HUES64 (cell line): Measurements from ENCODE around the gene RGS11.

Experiments
- H3K27ac ChIP-seq: 2 replicates; pipeline ENCODE4 v1.7.0; 2013; ENCODE audit warnings: low read depth, low read length, inconsistent platforms
- H3K27me3 ChIP-seq: 2 replicates; pipeline ENCODE4 v1.6.1; 2013; ENCODE audit warnings: mild to moderate bottlenecking, low read length; ENCODE audit not compliant: insufficient read depth
- H3K36me3 ChIP-seq: 2 replicates; pipeline ENCODE4 v1.6.1; 2013; ENCODE audit warnings: mild to moderate bottlenecking, low read length; ENCODE audit not compliant: insufficient read depth
- H3K4me1 ChIP-seq: 2 replicates; pipeline ENCODE4 v1.6.1; 2013; ENCODE audit warnings: mild to moderate bottlenecking, low read length, moderate library complexity; ENCODE audit not compliant: insufficient read depth
- H3K4me3 ChIP-seq: 2 replicates; pipeline ENCODE4 v1.5.1; 2013; ENCODE audit warnings: mild to moderate bottlenecking, low read length, moderate library complexity
- H3K9ac ChIP-seq: 2 replicates; pipeline ENCODE4 v1.6.1; 2013; ENCODE audit warnings: mild to moderate bottlenecking, low read depth, low read length
- H3K9me3 ChIP-seq: 2 replicates; pipeline ENCODE4 v1.6.1; 2013; ENCODE audit warnings: low read depth, low read length; ENCODE audit not compliant: insufficient read depth
- WGBS: fragments of 150-250, 120-280 bp; methylation state at CpG from one replicate; pipeline ENCODE4 v1.1.7; 2013; ENCODE audit warnings: missing lambda C conversion rate; 5-methylcytosine and 5-hydroxymethylcytosine counted together

Gene RGS11

DNA sequence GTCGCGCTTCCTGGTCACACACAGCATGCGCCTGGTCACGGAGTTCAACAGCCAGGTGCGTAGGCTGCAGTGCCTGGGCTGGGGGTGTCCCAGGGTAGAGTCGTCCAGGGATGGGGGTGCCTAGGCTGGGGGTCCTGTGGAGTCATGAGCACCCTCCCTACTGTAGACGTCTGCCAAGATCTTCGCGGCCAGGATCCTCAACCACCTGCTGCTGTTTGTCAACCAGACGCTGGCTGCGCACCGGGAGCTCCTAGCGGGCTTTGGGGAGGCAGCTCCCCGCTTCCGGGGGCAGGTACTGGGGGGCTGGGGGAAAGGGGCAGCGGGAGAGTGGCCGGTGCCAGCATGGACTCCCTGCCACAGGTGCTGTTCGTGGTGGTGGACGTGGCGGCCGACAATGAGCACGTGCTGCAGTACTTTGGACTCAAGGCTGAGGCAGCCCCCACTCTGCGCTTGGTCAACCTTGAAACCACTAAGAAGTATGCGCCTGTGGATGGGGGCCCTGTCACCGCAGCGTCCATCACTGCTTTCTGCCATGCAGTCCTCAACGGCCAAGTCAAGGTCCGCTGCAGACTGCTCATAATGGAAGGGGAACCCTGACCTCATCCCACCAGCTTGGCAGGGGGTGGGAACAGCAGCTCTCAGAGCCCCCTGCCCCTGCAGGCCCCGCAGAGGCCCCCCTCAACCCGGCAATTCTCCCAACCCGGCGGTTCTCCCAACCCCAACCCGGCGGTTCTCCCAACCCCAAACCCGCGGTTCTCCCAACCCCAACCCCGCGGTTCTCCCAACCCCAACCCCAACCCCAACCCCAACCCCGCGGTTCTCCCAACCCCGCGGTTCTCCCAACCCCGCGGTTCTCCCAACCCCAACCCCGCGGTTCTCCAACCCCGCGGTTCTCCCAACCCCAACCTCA, 9.7 kb upstream of the RGS11 start:
- Histone ChIP-seq H3K27me3 (peaks cover 15% of the 10 kb centered on the region), H3K27ac (no peak overlapping the region), H3K4me3 (no peak overlapping the region), H3K9me3 (no peaks in the 10 kb centered on the region), H3K9ac (no peak overlapping the region), H3K4me1 (no peaks in the 10 kb centered on the region), H3K36me3 (peaks cover 37% of the 10 kb centered on the region)
- 94% methylated on average over 42 of the region's 48 CpGs for WGBS

DNA sequence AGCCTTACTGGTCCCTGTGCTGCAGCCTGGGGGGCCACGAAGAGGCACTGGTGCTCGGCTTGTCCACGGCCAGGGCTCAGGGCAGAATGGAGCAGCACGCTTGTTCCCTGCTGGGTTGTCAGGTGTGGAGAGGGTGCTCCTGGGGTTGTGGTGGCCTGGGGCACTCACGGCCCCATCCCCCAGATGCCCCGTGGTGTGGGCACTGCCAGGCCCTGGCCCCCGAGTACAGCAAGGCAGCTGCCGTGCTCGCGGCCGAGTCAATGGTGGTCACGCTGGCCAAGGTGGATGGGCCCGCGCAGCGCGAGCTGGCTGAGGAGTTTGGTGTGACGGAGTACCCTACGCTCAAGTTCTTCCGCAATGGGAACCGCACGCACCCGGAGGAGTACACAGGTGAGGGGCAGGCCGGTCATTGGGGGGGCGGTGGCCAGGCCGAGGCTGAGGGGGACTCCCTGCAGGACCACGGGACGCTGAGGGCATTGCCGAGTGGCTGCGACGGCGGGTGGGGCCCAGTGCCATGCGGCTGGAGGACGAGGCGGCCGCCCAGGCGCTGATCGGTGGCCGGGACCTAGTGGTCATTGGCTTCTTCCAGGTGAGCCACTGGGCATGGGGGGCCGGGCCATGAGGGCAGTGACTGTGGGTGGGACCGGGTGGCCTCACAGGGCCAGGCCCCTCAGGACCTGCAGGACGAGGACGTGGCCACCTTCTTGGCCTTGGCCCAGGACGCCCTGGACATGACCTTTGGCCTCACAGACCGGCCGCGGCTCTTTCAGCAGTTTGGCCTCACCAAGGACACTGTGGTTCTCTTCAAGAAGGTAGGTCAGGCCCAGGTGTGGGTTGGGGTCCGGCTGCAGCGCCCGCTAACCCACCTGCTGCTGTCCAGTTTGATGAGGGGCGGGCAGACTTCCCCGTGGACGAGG, 8.7 kb upstream of the RGS11 start:
- H3K4me1 ChIP-seq: no peaks in the 10 kb centered on the region
- H3K36me3 ChIP-seq: peaks cover 28% of the 10 kb centered on the region
- no peak overlapping the region for H3K27ac ChIP-seq
- no peak overlapping the region for H3K4me3 ChIP-seq
- no peak overlapping the region for H3K9ac ChIP-seq
- 95% methylated on average over 52 of the region's 52 CpGs for WGBS
- no peaks in the 10 kb centered on the region for H3K9me3 ChIP-seq
- H3K27me3 ChIP-seq: peaks cover 23% of the 10 kb centered on the region

DNA sequence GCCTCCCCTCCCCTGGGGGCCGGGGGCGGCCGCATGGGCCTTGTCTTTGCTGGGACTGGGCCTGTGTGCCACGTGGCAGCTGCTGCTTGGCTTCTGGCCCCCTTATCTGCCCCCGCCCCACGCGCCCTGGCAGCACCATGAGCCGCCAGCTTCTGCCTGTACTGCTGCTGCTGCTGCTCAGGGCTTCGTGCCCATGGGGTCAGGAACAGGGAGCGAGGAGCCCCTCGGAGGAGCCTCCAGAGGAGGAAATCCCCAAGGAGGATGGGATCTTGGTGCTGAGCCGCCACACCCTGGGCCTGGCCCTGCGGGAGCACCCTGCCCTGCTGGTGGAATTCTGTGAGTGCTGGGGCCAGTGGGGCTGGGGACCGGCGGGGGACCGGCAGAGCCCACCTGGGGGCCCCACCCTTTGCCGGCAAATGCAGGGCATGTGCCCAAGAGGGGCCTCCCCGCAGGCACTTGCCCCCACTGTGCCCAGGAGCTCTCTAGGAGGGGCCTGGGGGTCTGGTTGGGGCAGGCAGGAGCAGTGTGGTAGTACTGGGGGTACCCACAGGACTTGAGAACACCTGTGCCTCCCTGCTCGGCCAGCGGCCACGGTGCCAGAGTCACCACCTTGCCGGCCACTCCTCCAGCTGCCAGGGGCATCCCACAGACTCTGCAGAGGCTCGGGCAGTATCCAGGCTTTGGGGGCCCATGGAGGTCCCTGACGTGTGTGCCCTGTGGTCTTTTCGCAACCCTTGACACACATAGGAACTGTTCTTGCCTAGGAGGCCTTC, 7.5 kb upstream of the RGS11 start, which contains the start of gene PDIA2:
PDIA2 (plus strand) TSS at position 132 of the 773 bp plus-strand sequence; CDS start at position 138, 6 bp downstream.
- H3K4me1 ChIP-seq: no peaks in the 10 kb centered on the region
- H3K9me3 ChIP-seq: no peaks in the 10 kb centered on the region
- peaks cover 19% of the 10 kb centered on the region for H3K36me3 ChIP-seq
- H3K27ac ChIP-seq: no peak within 1 kb of the TSS
- 89% methylated on average over 25 of the region's 25 CpGs for WGBS
- peaks cover 35% of the 10 kb centered on the region for H3K27me3 ChIP-seq
- no peak within 1 kb of the TSS for H3K9ac ChIP-seq
- no peak within 1 kb of the TSS for H3K4me3 ChIP-seq

GRCh38 chr16:282491-282890, 6.7 kb upstream of the RGS11 start:
- WGBS: 96% methylated on average over 22 of the region's 22 CpGs
- H3K4me3 ChIP-seq: no peak overlapping the region
- no peak overlapping the region for H3K27ac ChIP-seq
- peaks cover 12% of the 10 kb centered on the region; the same call in 1 of the 2 replicates for H3K36me3 ChIP-seq
- H3K4me1 ChIP-seq: no peaks in the 10 kb centered on the region
- H3K9ac ChIP-seq: no peak overlapping the region
- H3K27me3 ChIP-seq: peaks cover 38% of the 10 kb centered on the region
- no peaks in the 10 kb centered on the region for H3K9me3 ChIP-seq

GRCh38 chr16:281660-282255, 6.0 kb upstream of the RGS11 start:
- Histone ChIP-seq H3K9me3 (no peaks in the 10 kb centered on the region), H3K27ac (no peak overlapping the region), H3K9ac (no peak overlapping the region), H3K27me3 (peaks cover 42% of the 10 kb centered on the region), H3K4me3 (no peak overlapping the region), H3K36me3 (peaks cover 5% of the 10 kb centered on the region; the same call in 1 of the 2 replicates), H3K4me1 (no peaks in the 10 kb centered on the region)
- 90% methylated on average over 25 of the region's 25 CpGs for WGBS

DNA sequence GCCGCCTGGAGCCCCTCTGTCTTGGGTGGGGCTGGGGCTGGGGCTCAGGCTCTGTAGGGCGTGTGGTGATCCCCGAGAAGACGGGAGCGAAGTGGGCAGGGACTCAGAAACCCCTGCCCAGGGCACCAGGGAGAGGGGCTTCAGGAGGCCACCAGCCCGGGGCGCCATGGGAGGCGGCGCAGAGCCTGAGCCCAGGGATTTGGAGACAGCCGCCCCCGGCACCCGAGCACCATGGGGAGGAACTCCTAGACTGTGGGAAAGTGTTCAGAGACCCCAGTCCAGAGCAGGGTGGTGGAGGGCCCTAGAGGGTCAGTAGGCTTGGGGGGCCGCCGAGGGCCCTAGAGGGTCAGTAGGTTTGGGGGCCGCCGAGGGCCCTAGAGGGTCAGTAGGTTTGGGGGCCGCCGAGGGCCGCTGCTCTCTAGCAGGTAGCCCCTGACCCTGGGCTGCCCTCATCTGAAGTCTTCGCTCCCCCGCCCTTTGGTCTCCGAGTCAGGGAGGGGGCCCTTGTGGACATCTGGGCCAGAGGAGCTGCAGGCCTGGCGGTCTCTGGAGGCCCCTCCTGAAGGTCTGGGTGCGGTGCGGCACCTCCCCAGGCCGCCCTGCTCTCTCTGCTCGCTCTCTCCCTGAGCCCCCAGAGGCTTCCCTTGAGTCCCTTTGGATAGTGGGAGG, 5.4 kb upstream of the RGS11 start:
- no peak overlapping the region for H3K27ac ChIP-seq
- H3K27me3 ChIP-seq: peaks cover 48% of the 10 kb centered on the region
- H3K36me3 ChIP-seq: no peaks in the 10 kb centered on the region
- H3K4me1 ChIP-seq: no peaks in the 10 kb centered on the region
- 63% methylated on average over 27 of the region's 27 CpGs for WGBS
- no peaks in the 10 kb centered on the region for H3K9me3 ChIP-seq
- H3K4me3 ChIP-seq: peak overlapping the region; percentile 52
- peak overlapping the region; percentile 67; the same call in 1 of the 2 replicates for H3K9ac ChIP-seq

GRCh38 chr16:280552-280951, 4.8 kb upstream of the RGS11 start, which contains the start of gene ARHGDIG:
ARHGDIG (plus strand) TSS chr16:280591; CDS start chr16:280681, 90 bp downstream.
- Histone ChIP-seq H3K27ac (no peak within 1 kb of the TSS), H3K27me3 (peaks cover 52% of the 10 kb centered on the region), H3K9me3 (no peaks in the 10 kb centered on the region), H3K9ac (peak within 1 kb of the TSS; percentile 67; the same call in 1 of the 2 replicates), H3K4me1 (no peaks in the 10 kb centered on the region), H3K36me3 (no peaks in the 10 kb centered on the region), H3K4me3 (peak within 1 kb of the TSS; percentile 52)
- WGBS: under 1% methylated on average over 54 of the region's 54 CpGs

DNA sequence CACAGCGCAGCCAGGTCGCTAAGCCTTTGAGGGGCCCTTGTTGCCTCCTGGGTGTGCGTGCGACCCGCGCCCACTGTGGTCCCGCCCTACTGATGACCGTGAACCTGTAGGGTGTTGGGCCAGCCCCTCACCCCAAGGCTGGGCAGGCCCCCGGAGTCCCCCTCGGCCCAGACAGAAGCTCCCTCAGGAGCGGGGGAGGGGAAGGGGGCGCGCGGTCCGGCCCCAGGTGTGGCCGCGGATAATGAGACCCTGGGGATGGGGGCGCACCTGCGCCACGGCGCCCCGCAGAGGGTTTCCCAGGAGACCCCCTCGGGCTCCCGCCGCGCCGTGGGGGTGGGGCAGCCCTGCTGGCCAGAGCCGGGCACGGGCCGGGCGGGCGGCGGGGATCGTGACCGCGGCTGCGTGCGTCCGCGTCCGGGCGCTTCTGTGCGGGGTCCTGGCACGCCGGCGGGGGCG, 4.3 kb upstream of the RGS11 start:
- H3K9ac ChIP-seq: no peak overlapping the region

GRCh38 chr16:279531-279930, 3.8 kb upstream of the RGS11 start:
- no peak overlapping the region for H3K27ac ChIP-seq
- 80% methylated on average over 7 of the region's 7 CpGs for WGBS
- peaks cover 61% of the 10 kb centered on the region for H3K27me3 ChIP-seq
- H3K4me1 ChIP-seq: no peaks in the 10 kb centered on the region
- H3K36me3 ChIP-seq: no peaks in the 10 kb centered on the region
- H3K9me3 ChIP-seq: no peaks in the 10 kb centered on the region
- no peak overlapping the region for H3K9ac ChIP-seq
- no peak overlapping the region for H3K4me3 ChIP-seq

More for the DNA sequence above, 4.3 kb upstream of the RGS11 start:
- H3K4me3 ChIP-seq: peak overlapping the region; percentile 44
- 9% methylated on average over 47 of the region's 47 CpGs for WGBS
- no peaks in the 10 kb centered on the region for H3K36me3 ChIP-seq
- H3K9me3 ChIP-seq: no peaks in the 10 kb centered on the region
- H3K27ac ChIP-seq: no peak overlapping the region
- H3K4me1 ChIP-seq: no peaks in the 10 kb centered on the region
- H3K27me3 ChIP-seq: peaks cover 56% of the 10 kb centered on the region
